Measurements from ENCODE around the gene CCR2.

DNA sequence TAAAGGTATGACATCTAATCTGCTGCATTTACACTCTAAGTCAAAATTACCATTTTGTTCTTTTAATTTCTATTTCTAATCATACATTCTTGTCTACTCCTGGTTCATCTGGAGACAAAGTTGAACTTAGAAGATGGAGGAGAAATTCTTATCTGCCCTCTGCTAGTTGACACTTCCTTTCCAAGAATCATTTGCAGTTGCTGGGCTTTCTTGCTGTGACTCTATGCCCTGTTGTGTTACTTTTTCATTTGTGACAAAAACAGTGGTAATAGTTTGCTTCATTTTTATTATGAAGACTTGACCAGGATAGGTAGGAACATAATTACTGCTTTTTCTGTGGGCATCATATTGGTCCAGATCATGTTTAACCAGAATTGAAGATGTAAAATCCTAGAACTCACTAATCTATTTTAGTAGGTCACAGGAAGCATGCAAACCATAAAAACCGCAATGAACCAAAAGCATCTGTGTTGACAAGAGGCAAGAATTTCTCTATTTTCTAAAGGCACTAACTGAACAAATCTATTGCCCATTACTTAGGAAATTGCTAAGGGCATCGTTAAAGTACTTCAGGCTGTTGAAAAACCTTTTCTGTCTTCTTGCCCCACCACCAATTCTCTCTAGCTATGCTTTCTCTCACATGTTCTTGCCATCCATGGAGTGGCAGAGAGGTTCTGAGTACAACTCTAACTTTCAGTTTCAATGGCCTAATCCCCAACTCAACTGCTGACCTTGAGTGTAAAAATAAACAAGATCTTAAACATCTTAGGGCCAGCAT is 4.2 kb upstream of the CCR2 start:
- TF ChIP-seq, protein P1, sequence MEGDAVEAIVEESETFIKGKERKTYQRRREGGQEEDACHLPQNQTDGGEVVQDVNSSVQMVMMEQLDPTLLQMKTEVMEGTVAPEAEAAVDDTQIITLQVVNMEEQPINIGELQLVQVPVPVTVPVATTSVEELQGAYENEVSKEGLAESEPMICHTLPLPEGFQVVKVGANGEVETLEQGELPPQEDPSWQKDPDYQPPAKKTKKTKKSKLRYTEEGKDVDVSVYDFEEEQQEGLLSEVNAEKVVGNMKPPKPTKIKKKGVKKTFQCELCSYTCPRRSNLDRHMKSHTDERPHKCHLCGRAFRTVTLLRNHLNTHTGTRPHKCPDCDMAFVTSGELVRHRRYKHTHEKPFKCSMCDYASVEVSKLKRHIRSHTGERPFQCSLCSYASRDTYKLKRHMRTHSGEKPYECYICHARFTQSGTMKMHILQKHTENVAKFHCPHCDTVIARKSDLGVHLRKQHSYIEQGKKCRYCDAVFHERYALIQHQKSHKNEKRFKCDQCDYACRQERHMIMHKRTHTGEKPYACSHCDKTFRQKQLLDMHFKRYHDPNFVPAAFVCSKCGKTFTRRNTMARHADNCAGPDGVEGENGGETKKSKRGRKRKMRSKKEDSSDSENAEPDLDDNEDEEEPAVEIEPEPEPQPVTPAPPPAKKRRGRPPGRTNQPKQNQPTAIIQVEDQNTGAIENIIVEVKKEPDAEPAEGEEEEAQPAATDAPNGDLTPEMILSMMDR (optimal IDR thresholded peaks at IDR 0.05 in 1 of 3, IDR thresholded peaks at IDR 0.05 in 1 of 3, conservative IDR thresholded peaks at IDR 0.05 in 1 of 3; ENCODE audit: extremely low read depth in 1 of 3, insufficient read depth in 2 of 3, low read length in 3 of 3), result no peak
- no peak for TF ChIP-seq EZH2 (IDR thresholded peaks at IDR 0.05; ENCODE audit: low read length)
